HCT116 (cell line): Measurements from ENCODE around the gene GAK. TPM values are rescaled to one million over a fixed set of nuclear protein-coding genes. Genes with fewer than 3 reads are reported as not detected.

Experiments used
- ATAC-seq: fragments of 200-7000 bp; cut with Tn5 transposase; 2 replicates; pipeline ENCODE4 v1.9.1; 2020; ENCODE audit warnings: mild to moderate bottlenecking, moderate library complexity
- BruUV-seq: library from RNA; stranded (reverse); fragments of 400-500 nt; replicated peaks from 2 replicates; lab custom pipeline; 2021; lab: Mats Ljungman, UMichigan
- CTCF ChIA-PET: fragments of 300-600 bp; sonication (Branson Sonifier 250); formaldehyde crosslinking; loops from one replicate; lab custom pipeline; 2021; ENCODE audit warnings: antibody characterized with exemption; lab: Charles Lee
- POLR2A ChIA-PET: fragments of 300-600, 350-600 bp; sonication (Branson Sonifier 250); formaldehyde crosslinking; loops from one replicate; lab custom pipeline; 2021; ENCODE audit warnings: antibody characterized with exemption; lab: Charles Lee
- RAD21 ChIA-PET, 2 experiments: fragments of 300-600 bp; sonication (Branson Sonifier 250); formaldehyde crosslinking; loops; one replicate each; lab custom pipeline; 2023; ENCODE audit warnings: low total read pairs in 2 of 2; ENCODE audit not compliant: uncharacterized antibody in 2 of 2, unreplicated experiment in 2 of 2, low non-redundant PET in 1 of 2; lab: Charles Lee
- DNase-seq: peaks from one replicate; pipeline ENCODE4 v3.0.0-alpha.2; 2010; ENCODE audit warnings: low read depth, low spot score
- H2AFZ ChIP-seq: fragments of 200-600 bp; shearing (Covaris generic), sonication (generic); 2 replicates; pipeline ENCODE4 v1.6.1; 2017; ENCODE audit warnings: low read depth, mixed run types, mixed read lengths, antibody characterized with exemption, low read length; ENCODE audit not compliant: poor library complexity, severe bottlenecking
- H3K27ac ChIP-seq: 2 replicates; pipeline ENCODE4 v1.5.1; 2012; ENCODE audit warnings: low read depth, low read length
- H3K27me3 ChIP-seq: fragments of 200-600 bp; sonication (generic); 2 replicates; pipeline ENCODE4 v1.6.1; 2016; ENCODE audit warnings: mixed run types, low read length, mixed read lengths; ENCODE audit not compliant: insufficient read depth
- H3K36me3 ChIP-seq, 2 experiments: fragments of 200-500 bp in 1 of 2; fragments of 200-600 bp in 1 of 2; sonication (Bioruptor generic) in 1 of 2; sonication (generic) in 1 of 2; 2 replicates each; pipeline versions ENCODE4 v1.5.1 to v1.6.1; 2014 to 2016; ENCODE audit warnings: low read length in 2 of 2, inconsistent platforms in 1 of 2, mixed read lengths in 1 of 2, mixed run types in 1 of 2; ENCODE audit not compliant: insufficient read depth in 2 of 2, control insufficient read depth in 1 of 2
- H3K4me1 ChIP-seq, 2 experiments: fragments of 200-600 bp in 1 of 2; sonication (generic) in 1 of 2; 2 replicates each; pipeline versions ENCODE4 v1.5.1 to v1.6.1; 2012 to 2017; ENCODE audit warnings: low read length in 2 of 2, inconsistent platforms in 1 of 2, mild to moderate bottlenecking in 1 of 2, mixed read lengths in 1 of 2, mixed run types in 1 of 2, moderate library complexity in 1 of 2; ENCODE audit not compliant: insufficient read depth in 2 of 2, control insufficient read depth in 1 of 2
- H3K4me2 ChIP-seq: fragments of 200-600 bp; sonication (generic); 2 replicates; pipeline ENCODE4 v1.6.1; 2017; ENCODE audit warnings: mixed run types, low read length, mixed read lengths
- H3K4me3 ChIP-seq, 2 experiments: fragments of 200-600 bp in 1 of 2; sonication (generic) in 1 of 2; replicated peaks in 1 of 2; 2 replicates each; pipeline ENCODE4 v1.5.1; 2011 to 2016; ENCODE audit warnings: low read length in 2 of 2, control low read depth in 1 of 2, low read depth in 1 of 2, mild to moderate bottlenecking in 1 of 2, mixed read lengths in 1 of 2, mixed run types in 1 of 2
- H3K79me2 ChIP-seq: fragments of 200-600 bp; sonication (generic); 2 replicates; pipeline ENCODE4 v1.6.1; 2017; ENCODE audit warnings: mild to moderate bottlenecking, mixed run types, low read length, moderate library complexity, mixed read lengths; ENCODE audit not compliant: insufficient read depth
- H3K9ac ChIP-seq: fragments of 200-600 bp; sonication (generic); 2 replicates; pipeline ENCODE4 v1.6.1; 2016; ENCODE audit warnings: low read length, mixed read lengths
- H3K9me2 ChIP-seq: fragments of 200-600 bp; sonication (generic), shearing (Covaris generic); 2 replicates; pipeline ENCODE4 v1.6.1; 2017; ENCODE audit warnings: mixed run types, mild to moderate bottlenecking, moderate library complexity; ENCODE audit not compliant: insufficient read depth
- H3K9me3 ChIP-seq, 2 experiments: fragments of 200-500 bp in 1 of 2; fragments of 200-600 bp in 1 of 2; sonication (Bioruptor generic) in 1 of 2; sonication (generic) in 1 of 2; 2 replicates each; pipeline ENCODE4 v1.6.1; 2014 to 2017; ENCODE audit warnings: low read length in 2 of 2, mixed read lengths in 2 of 2, inconsistent platforms in 1 of 2, low read depth in 1 of 2, mild to moderate bottlenecking in 1 of 2, mixed run types in 1 of 2, moderate library complexity in 1 of 2; ENCODE audit not compliant: control insufficient read depth in 1 of 2, insufficient read depth in 1 of 2
- H4K20me1 ChIP-seq: fragments of 200-600 bp; sonication (generic), shearing (Covaris generic); 2 replicates; pipeline ENCODE4 v1.6.1; 2017; ENCODE audit warnings: mixed run types, mild to moderate bottlenecking, moderate library complexity; ENCODE audit not compliant: insufficient read depth
- CEBPB ChIP-seq: IDR thresholded peaks from 2 replicates; pipeline ENCODE4 v1.6.1; 2012; ENCODE audit warnings: low read depth
- EGR1 ChIP-seq: IDR thresholded peaks from 2 replicates; pipeline ENCODE4 v1.6.1; 2012; ENCODE audit warnings: low read depth
- EZH2phosphoT487 ChIP-seq: fragments of 200-600 bp; IDR thresholded peaks from 2 replicates; pipeline ENCODE4 v1.6.1; 2018; ENCODE audit warnings: antibody characterized with exemption, borderline replicate concordance
- JUND ChIP-seq: IDR thresholded peaks from 2 replicates; pipeline ENCODE4 v1.6.1; 2012
- POLR2AphosphoS5 ChIP-seq: IDR thresholded peaks from 2 replicates; pipeline ENCODE4 v1.6.1; 2011; ENCODE audit warnings: mild to moderate bottlenecking, low read depth, low read length, moderate library complexity
- SRF ChIP-seq: IDR thresholded peaks from 2 replicates; pipeline ENCODE4 v1.6.1; 2012; ENCODE audit warnings: low read depth
- TCF7L2 ChIP-seq: IDR thresholded peaks from 2 replicates; pipeline ENCODE4 v1.7.0; 2011; ENCODE audit warnings: borderline replicate concordance, inconsistent platforms; ENCODE audit not compliant: insufficient read depth, insufficient read length; ENCODE audit errors: extremely low read depth
- YY1 ChIP-seq: IDR thresholded peaks from 2 replicates; pipeline ENCODE4 v1.6.1; 2011; ENCODE audit warnings: low read length, low read depth, moderate library complexity, mild to moderate bottlenecking; ENCODE audit not compliant: insufficient replicate concordance; ENCODE audit errors: extremely low read depth
- ZFX ChIP-seq: fragments of 450-650 bp; IDR thresholded peaks from 2 replicates; pipeline ENCODE4 v1.6.1; 2017
- intact Hi-C: fragments of 100-400 bp; cut with micrococcal nuclease; formaldehyde crosslinking; loops from 2 replicates; pipeline ENCODE4 v1.10.0; 2022
- total RNA-seq: library from RNA; stranded (reverse); gene quantifications from one replicate; pipeline ENCODE4 v1.2.1, GENCODE V29; 2021; ENCODE audit not compliant: unreplicated experiment
- TF ChIP-seq, protein P1 (sequence below): IDR thresholded peaks from 2 replicates; pipeline ENCODE4 v1.6.1; 2012
- TF ChIP-seq, protein P2 (sequence below): IDR thresholded peaks from 2 replicates; pipeline ENCODE4 v1.6.1; 2012
- TF ChIP-seq, protein P3 (sequence below): IDR thresholded peaks from 2 replicates; pipeline ENCODE4 v1.6.1; 2011; ENCODE audit warnings: mild to moderate bottlenecking, low read length, moderate library complexity; ENCODE audit not compliant: insufficient replicate concordance; ENCODE audit errors: extremely low read depth

The GAK gene
- total RNA-seq, 1 experiment from 2014 or later = 123 TPM

DNA sequence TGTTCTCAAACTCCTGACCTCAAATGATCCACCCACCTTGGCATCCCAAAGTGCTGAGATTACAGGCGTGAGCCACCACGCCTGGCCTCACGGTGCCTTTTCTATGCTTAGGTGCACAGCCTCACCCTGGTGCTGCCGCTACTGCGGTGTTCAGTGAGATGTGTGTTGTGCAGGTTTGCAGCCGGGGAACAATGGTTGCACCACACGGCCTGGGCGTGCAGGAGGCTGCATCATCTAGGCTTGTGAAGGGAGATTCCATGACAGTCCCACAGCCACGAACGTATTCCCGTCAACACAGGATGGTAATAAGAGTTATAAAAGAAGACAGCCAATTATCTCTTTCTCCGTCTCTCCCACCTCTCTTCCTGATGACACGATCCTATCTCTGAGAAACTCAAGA is 128.2 kb downstream of the GAK start:
- ChIA-PET RAD21 (no interaction called here), POLR2A (no interaction called here), CTCF (no interaction called here)
- H3K27me3 ChIP-seq = no peaks in the 10 kb centered on the region
- no peak overlapping the region for H3K4me3 ChIP-seq
- H4K20me1 ChIP-seq = no peaks in the 10 kb centered on the region
- H3K9me3 ChIP-seq = no peaks in the 10 kb centered on the region
- H3K27ac ChIP-seq = no peak overlapping the region
- peaks cover 13 to 14% of the 10 kb centered on the region in 2 experiments for H3K4me1 ChIP-seq
- H3K36me3 ChIP-seq = no peaks in the 10 kb centered on the region
- H3K9me2 ChIP-seq = no peaks in the 10 kb centered on the region
- H3K9ac ChIP-seq = no peak overlapping the region
- no TSS peak for BruUV-seq
- ATAC-seq = no peak
- H2AFZ ChIP-seq = no peak overlapping the region
- H3K4me2 ChIP-seq = no peak overlapping the region
- no peaks in the 10 kb centered on the region for H3K79me2 ChIP-seq
- TF ChIP-seq EGR1 = no peak
- no peak for TF ChIP-seq YY1
- TF ChIP-seq SRF = no peak
- TF ChIP-seq JUND = no peak
- TF ChIP-seq, protein P1, sequence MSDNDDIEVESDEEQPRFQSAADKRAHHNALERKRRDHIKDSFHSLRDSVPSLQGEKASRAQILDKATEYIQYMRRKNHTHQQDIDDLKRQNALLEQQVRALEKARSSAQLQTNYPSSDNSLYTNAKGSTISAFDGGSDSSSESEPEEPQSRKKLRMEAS = no peak
- TF ChIP-seq ZFX = no peak
- TF ChIP-seq POLR2AphosphoS5 = no peak
- TF ChIP-seq, protein P2, sequence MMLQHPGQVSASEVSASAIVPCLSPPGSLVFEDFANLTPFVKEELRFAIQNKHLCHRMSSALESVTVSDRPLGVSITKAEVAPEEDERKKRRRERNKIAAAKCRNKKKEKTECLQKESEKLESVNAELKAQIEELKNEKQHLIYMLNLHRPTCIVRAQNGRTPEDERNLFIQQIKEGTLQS = no peak
- TF ChIP-seq CEBPB = no peak
- TF ChIP-seq TCF7L2 = no peak
- no peak for TF ChIP-seq EZH2phosphoT487
- TF ChIP-seq, protein P3, sequence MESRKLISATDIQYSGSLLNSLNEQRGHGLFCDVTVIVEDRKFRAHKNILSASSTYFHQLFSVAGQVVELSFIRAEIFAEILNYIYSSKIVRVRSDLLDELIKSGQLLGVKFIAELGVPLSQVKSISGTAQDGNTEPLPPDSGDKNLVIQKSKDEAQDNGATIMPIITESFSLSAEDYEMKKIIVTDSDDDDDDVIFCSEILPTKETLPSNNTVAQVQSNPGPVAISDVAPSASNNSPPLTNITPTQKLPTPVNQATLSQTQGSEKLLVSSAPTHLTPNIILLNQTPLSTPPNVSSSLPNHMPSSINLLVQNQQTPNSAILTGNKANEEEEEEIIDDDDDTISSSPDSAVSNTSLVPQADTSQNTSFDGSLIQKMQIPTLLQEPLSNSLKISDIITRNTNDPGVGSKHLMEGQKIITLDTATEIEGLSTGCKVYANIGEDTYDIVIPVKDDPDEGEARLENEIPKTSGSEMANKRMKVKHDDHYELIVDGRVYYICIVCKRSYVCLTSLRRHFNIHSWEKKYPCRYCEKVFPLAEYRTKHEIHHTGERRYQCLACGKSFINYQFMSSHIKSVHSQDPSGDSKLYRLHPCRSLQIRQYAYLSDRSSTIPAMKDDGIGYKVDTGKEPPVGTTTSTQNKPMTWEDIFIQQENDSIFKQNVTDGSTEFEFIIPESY = no peak
- intact Hi-C loops = no loop called here
- no peak for DNase-seq
